Osteoblast (primary cell): Measurements from ENCODE around the gene ARSA. TPM values are rescaled to one million over a fixed set of nuclear protein-coding genes. Genes with fewer than 3 reads are reported as not detected.
A peak's percentile ranks its signal among the peaks of the same experiment; 100 is the strongest.

Experiments
- DNase-seq: peaks from one replicate; pipeline ENCODE4 v3.0.0; 2011; ENCODE audit warnings: low spot score, mixed read lengths; ENCODE audit not compliant: insufficient read length; ENCODE audit errors: missing footprints
- H2AFZ ChIP-seq: 2 replicates; pipeline ENCODE4 v1.6.0; 2011; ENCODE audit warnings: mild to moderate bottlenecking, low read length
- H3K27ac ChIP-seq: 2 replicates; pipeline ENCODE4 v1.5.1; 2011; ENCODE audit warnings: mild to moderate bottlenecking, low read depth, low read length, moderate library complexity
- H3K27me3 ChIP-seq: 2 replicates; pipeline ENCODE4 v1.6.0; 2012; ENCODE audit warnings: mild to moderate bottlenecking, control low read depth, inconsistent platforms, low read length, moderate library complexity; ENCODE audit not compliant: insufficient read depth
- H3K36me3 ChIP-seq: 2 replicates; pipeline ENCODE4 v1.5.1; 2011; ENCODE audit warnings: mild to moderate bottlenecking, low read length, control low read depth, moderate library complexity; ENCODE audit not compliant: insufficient read depth
- H3K4me1 ChIP-seq: 2 replicates; pipeline ENCODE4 v1.5.1; 2011; ENCODE audit warnings: mild to moderate bottlenecking, low read length, control low read depth, moderate library complexity; ENCODE audit not compliant: insufficient read depth
- H3K4me2 ChIP-seq: 2 replicates; pipeline ENCODE4 v1.6.0; 2011; ENCODE audit warnings: mild to moderate bottlenecking, low read length; ENCODE audit not compliant: insufficient read depth
- H3K4me3 ChIP-seq: fragments of 200-600 bp; sonication (generic); 3 replicates; pipeline ENCODE4 v1.5.1; 2012; ENCODE audit warnings: mild to moderate bottlenecking, low read length, inconsistent platforms; ENCODE audit not compliant: insufficient read depth
- H3K79me2 ChIP-seq: 2 replicates; pipeline ENCODE4 v1.6.0; 2012; ENCODE audit warnings: mild to moderate bottlenecking, low read length, control low read depth, inconsistent platforms; ENCODE audit not compliant: insufficient read depth
- H3K9me3 ChIP-seq: 2 replicates; pipeline ENCODE4 v1.5.1; 2011; ENCODE audit warnings: low read depth, low read length, control low read depth
- H4K20me1 ChIP-seq: 2 replicates; pipeline ENCODE4 v1.6.0; 2012; ENCODE audit warnings: mild to moderate bottlenecking, low read length, control low read depth; ENCODE audit not compliant: insufficient read depth
- CTCF ChIP-seq: IDR thresholded peaks from 2 replicates; pipeline ENCODE4 v1.5.1; 2011; ENCODE audit warnings: mild to moderate bottlenecking, low read depth, low read length, moderate library complexity; ENCODE audit errors: extremely low read depth
- small RNA-seq: library from RNA; depleted of rRNA; stranded (forward); fragments of <200 nt; gene quantifications from one replicate; pipeline ENCODE3, GENCODE V24; 2012
- total RNA-seq: library from RNA; depleted of rRNA; stranded (reverse); fragments of >200 nt; gene quantifications from 2 replicates; pipeline ENCODE4 v1.2.3, GENCODE V29; 2012

The ARSA gene
- total RNA-seq, 1 donor, result 38.4 TPM

DNA sequence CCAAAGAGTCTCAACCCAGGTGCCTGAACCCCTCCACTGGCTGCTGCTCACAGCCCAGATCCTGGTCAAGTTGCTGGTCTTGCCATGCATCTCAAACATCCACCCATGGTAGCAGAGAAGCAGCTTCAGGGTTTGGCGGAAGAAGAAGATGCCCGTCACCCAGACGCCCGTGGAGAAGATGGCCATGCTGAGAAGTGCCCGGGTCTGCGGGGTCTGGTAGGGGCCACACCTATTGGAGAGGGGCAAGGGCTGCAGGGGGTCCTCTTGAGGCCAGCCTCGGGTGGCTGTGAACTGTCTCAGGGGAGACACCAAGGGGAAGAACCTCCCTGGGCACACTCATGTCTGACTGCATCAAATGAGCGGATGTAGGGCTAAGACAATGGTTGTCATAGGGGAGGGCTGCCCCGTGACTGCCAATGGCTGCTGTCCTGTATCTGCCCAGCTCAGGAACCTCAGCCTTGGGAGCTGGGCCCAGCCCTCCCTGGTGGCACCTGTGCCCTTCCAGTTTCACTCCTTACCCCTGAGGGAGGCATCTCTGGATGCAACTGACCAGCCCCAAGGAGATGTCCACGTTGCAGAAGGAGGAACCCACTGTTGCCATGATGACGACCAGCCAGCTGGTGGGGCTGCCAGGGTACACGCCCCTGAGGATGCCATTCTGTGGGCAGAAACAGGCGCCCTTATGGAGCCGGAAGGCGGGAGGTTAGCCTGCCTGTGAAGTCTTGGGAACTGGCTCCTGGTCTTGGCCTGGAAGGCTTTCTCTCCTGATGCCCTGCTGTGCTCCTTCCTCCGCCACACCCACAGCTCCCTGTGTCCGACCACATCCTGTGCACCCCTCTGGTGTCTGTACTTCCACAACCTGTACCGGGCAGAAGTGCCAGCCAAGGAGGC is 50.9 kb downstream of the ARSA start:
- Histone ChIP-seq H3K4me1 (peaks cover 17% of the 10 kb centered on the region), H3K9me3 (no peaks in the 10 kb centered on the region), H3K27me3 (no peaks in the 10 kb centered on the region), H3K27ac (no peak overlapping the region), H3K79me2 (peaks cover 8% of the 10 kb centered on the region), H4K20me1 (no peaks in the 10 kb centered on the region), H2AFZ (no peak overlapping the region), H3K4me3 (no peak overlapping the region), H3K4me2 (no peak overlapping the region), H3K36me3 (peaks cover 7% of the 10 kb centered on the region)
- DNase-seq, result peak; percentile 89
- TF ChIP-seq CTCF, result no peak

DNA sequence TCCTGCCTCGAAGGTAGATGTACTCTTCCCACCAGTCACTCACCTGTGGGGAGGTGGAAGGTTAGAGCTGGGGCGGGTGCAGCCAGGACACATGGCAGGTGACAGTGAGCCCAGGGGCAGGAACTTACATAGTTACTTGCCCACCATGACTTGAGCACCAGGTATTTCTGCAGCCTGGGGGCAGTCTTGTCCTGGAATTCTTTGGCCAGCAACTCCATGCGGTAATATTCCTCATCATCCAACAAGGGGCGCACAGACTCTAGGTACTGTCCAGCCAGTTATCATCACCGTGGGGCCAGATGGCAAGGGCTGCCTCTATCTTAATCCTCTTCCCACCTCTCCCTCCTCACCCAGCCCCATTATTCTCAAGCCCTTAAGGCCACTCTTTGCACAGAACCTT is 51.9 kb downstream of the ARSA start:
- H3K9me3 ChIP-seq, result no peaks in the 10 kb centered on the region
- no peak overlapping the region for H3K27ac ChIP-seq
- H3K4me3 ChIP-seq, result no peak overlapping the region
- no peak overlapping the region for H2AFZ ChIP-seq
- no peaks in the 10 kb centered on the region for H3K79me2 ChIP-seq
- no peak overlapping the region for H3K4me2 ChIP-seq
- peaks cover 7% of the 10 kb centered on the region for H3K36me3 ChIP-seq
- H3K4me1 ChIP-seq, result peaks cover 11% of the 10 kb centered on the region
- TF ChIP-seq CTCF, result peak; percentile 41
- no peaks in the 10 kb centered on the region for H4K20me1 ChIP-seq
- peak; percentile 90 for DNase-seq
- H3K27me3 ChIP-seq, result no peaks in the 10 kb centered on the region

- Histone ChIP-seq H3K27me3 (no peaks in the 10 kb centered on the region), H3K4me3 (no peak overlapping the region), H3K4me1 (peaks cover 11% of the 10 kb centered on the region), H3K36me3 (peaks cover 7% of the 10 kb centered on the region), H3K9me3 (no peaks in the 10 kb centered on the region), H3K27ac (no peak overlapping the region), H2AFZ (no peak overlapping the region), H4K20me1 (no peaks in the 10 kb centered on the region), H3K79me2 (no peaks in the 10 kb centered on the region), H3K4me2 (no peak overlapping the region)
- DNase-seq, result peak; percentile 80
- no peak for TF ChIP-seq CTCF
Observed at GRCh38 chr22:50575426-50575941, 52.5 kb downstream of the ARSA start.

Small RNAs within 50 kb of the gene (small RNA-seq; reads per million reads assigned to genes)
- gene RF00019, result not detected

Other genes with a start within 250 kb of the ARSA start
- gene SBF1, start 153.1 kb downstream of the ARSA start, total RNA-seq, result 74.3 and 93.0 TPM in 2 replicates
- 9.1 and 9.4 TPM in 2 replicates for gene ADM2, start 146.6 kb downstream of the ARSA start, total RNA-seq
- gene MIOX, start 141.3 kb downstream of the ARSA start, total RNA-seq, result under 0.01 TPM in 1 of 2 replicates, not detected in the other
- 56.8 and 60.7 TPM in 2 replicates for gene LMF2, start 120.5 kb downstream of the ARSA start, total RNA-seq
- 24.2 and 27.5 TPM in 2 replicates for gene NCAPH2, start 119.9 kb downstream of the ARSA start, total RNA-seq
- 5.1 and 5.6 TPM in 2 replicates for gene SCO2, start 102.6 kb downstream of the ARSA start, total RNA-seq
- gene TYMP, start 98.1 kb downstream of the ARSA start, total RNA-seq, result 14.4 and 30.0 TPM in 2 replicates
- 0.29 and 0.72 TPM in 2 replicates for gene KLHDC7B, start 82.3 kb downstream of the ARSA start, total RNA-seq
- gene SYCE3, start 65.2 kb downstream of the ARSA start, total RNA-seq, result not detected in 2 replicates
- gene CPT1B, start 49.7 kb downstream of the ARSA start, total RNA-seq, result 1.8 and 2.1 TPM in 2 replicates
- gene CHKB, start 45.3 kb downstream of the ARSA start, total RNA-seq, result 27.4 and 28.6 TPM in 2 replicates
- gene MAPK8IP2, start 27.4 kb downstream of the ARSA start, total RNA-seq, result 0.29 and 0.36 TPM in 2 replicates
- gene SHANK3, start 44.7 kb upstream of the ARSA start, total RNA-seq, result 0.36 and 0.59 TPM in 2 replicates
- 1.4 TPM in 1 of 2 replicates, not detected in the other for gene ACR, start 110.1 kb upstream of the ARSA start, total RNA-seq
- 17.7 and 20.3 TPM in 2 replicates for gene RABL2B, start 155.5 kb upstream of the ARSA start, total RNA-seq